GM23338 (cell line): ENCODE data around the gene C8A. TPM values are rescaled to one million over a fixed set of nuclear protein-coding genes. Genes with fewer than 3 reads are reported as not detected.

Source experiments
- ATAC-seq: fragments of 200-7000 bp; cut with Tn5 transposase; 3 replicates; pipeline ENCODE4 v1.9.1; 2020
- DNase-seq: peaks from one replicate; pipeline ENCODE4 v3.0.0-alpha.2; 2015; ENCODE audit warnings: low spot score
- H2AFZ ChIP-seq: fragments of 200-600 bp; sonication (generic); 2 replicates; pipeline ENCODE4 v1.8.0; 2016; ENCODE audit warnings: antibody characterized with exemption, mild to moderate bottlenecking, moderate library complexity
- H3F3A ChIP-seq: fragments of 200-600 bp; sonication (generic); replicated peaks from 2 replicates; pipeline ENCODE4 v1.8.0; 2017; ENCODE audit warnings: antibody characterized with exemption, mixed run types, low read depth
- H3K27ac ChIP-seq: fragments of 200-600 bp; sonication (generic); 2 replicates; pipeline ENCODE4 v1.6.1; 2016; ENCODE audit warnings: low read depth
- H3K27me3 ChIP-seq: fragments of 200-600 bp; sonication (generic); 2 replicates; pipeline ENCODE4 v1.8.0; 2016; ENCODE audit warnings: mild to moderate bottlenecking, mixed run types, moderate library complexity; ENCODE audit not compliant: insufficient read depth
- H3K36me3 ChIP-seq: fragments of 200-600 bp; sonication (generic); 2 replicates; pipeline ENCODE4 v1.8.0; 2016; ENCODE audit warnings: mild to moderate bottlenecking; ENCODE audit not compliant: insufficient read depth
- H3K4me1 ChIP-seq: fragments of 200-600 bp; sonication (generic); 2 replicates; pipeline ENCODE4 v1.8.0; 2016; ENCODE audit warnings: mild to moderate bottlenecking, moderate library complexity; ENCODE audit not compliant: insufficient read depth
- H3K4me2 ChIP-seq: fragments of 200-600 bp; sonication (generic); 2 replicates; pipeline ENCODE4 v1.7.1; 2017; ENCODE audit warnings: mixed run types
- H3K4me3 ChIP-seq: fragments of 200-600 bp; sonication (generic); 2 replicates; pipeline ENCODE4 v1.6.1; 2016; ENCODE audit warnings: mixed run types
- H3K79me2 ChIP-seq: fragments of 200-600 bp; sonication (generic); replicated peaks from 2 replicates; pipeline ENCODE4 v1.8.0; 2017; ENCODE audit warnings: mild to moderate bottlenecking; ENCODE audit not compliant: insufficient read depth
- H3K9me2 ChIP-seq: fragments of 200-600 bp; sonication (generic); 2 replicates; pipeline ENCODE4 v1.8.0; 2017; ENCODE audit not compliant: insufficient read depth
- H4K20me1 ChIP-seq: fragments of 200-600 bp; sonication (generic); replicated peaks from 2 replicates; pipeline ENCODE4 v1.8.0; 2017; ENCODE audit warnings: mild to moderate bottlenecking; ENCODE audit not compliant: insufficient read depth
- H3K27ac Mint-ChIP-seq: 2 replicates; pipeline ENCODE4 v1.8.0; 2020; ENCODE audit warnings: inconsistent platforms, mild to moderate bottlenecking, moderate library complexity, mixed read lengths
- H3K27me3 Mint-ChIP-seq: 3 replicates; pipeline ENCODE4 v1.8.0; 2022; ENCODE audit warnings: low read depth, mild to moderate bottlenecking, moderate library complexity, mixed read lengths, inconsistent platforms; ENCODE audit not compliant: insufficient read depth, poor library complexity
- H3K36me3 Mint-ChIP-seq: 3 replicates; pipeline ENCODE4 v1.8.0; 2021; ENCODE audit warnings: low read depth, mild to moderate bottlenecking, inconsistent platforms, moderate library complexity, mixed read lengths
- H3K4me1 Mint-ChIP-seq: 3 replicates; pipeline ENCODE4 v1.8.0; 2020; ENCODE audit warnings: mild to moderate bottlenecking, inconsistent platforms, mixed read lengths
- H3K4me3 Mint-ChIP-seq: 3 replicates; pipeline ENCODE4 v1.8.0; 2021; ENCODE audit warnings: moderate library complexity, mild to moderate bottlenecking, inconsistent platforms, mixed read lengths
- H3K9me3 Mint-ChIP-seq: 3 replicates; pipeline ENCODE4 v1.8.0; 2020; ENCODE audit warnings: moderate library complexity, mild to moderate bottlenecking, inconsistent platforms, mixed read lengths
- CREB1 ChIP-seq: fragments of 250-450 bp; sonication (Bioruptor Pico); IDR thresholded peaks from 2 replicates; pipeline ENCODE4 v1.5.0; 2020; ENCODE audit warnings: low read depth, mild to moderate bottlenecking, moderate library complexity
- CTCF ChIP-seq, 2 experiments: fragments of 200-600 bp in 1 of 2; sonication (generic) in 1 of 2; conservative IDR thresholded peaks; 2 replicates each; pipeline versions ENCODE4 v1.5.1 to v1.6.1; 2016 to 2017; ENCODE audit warnings: antibody characterized with exemption in 2 of 2, low read depth in 2 of 2, mild to moderate bottlenecking in 2 of 2, moderate library complexity in 1 of 2
- ETS1 ChIP-seq: IDR thresholded peaks from 2 replicates; pipeline ENCODE4 v1.6.1; 2016; ENCODE audit warnings: antibody characterized with exemption
- EZH2 ChIP-seq: fragments of 200-600 bp; sonication (generic); IDR thresholded peaks from one replicate; pipeline ENCODE4 v1.8.0; 2017; ENCODE audit warnings: antibody characterized with exemption, mild to moderate bottlenecking, low read depth; ENCODE audit not compliant: unreplicated experiment
- EZH2phosphoT487 ChIP-seq: fragments of 200-600 bp; sonication (generic); IDR thresholded peaks from one replicate; pipeline ENCODE4 v1.8.1; 2018; ENCODE audit warnings: antibody characterized with exemption; ENCODE audit not compliant: unreplicated experiment
- JUNB ChIP-seq: IDR thresholded peaks from one replicate; pipeline ENCODE4 v1.6.1; 2016; ENCODE audit warnings: antibody characterized with exemption; ENCODE audit not compliant: unreplicated experiment
- NANOG ChIP-seq: IDR thresholded peaks from 2 replicates; pipeline ENCODE4 v1.6.1; 2016; ENCODE audit warnings: antibody characterized with exemption, borderline replicate concordance
- POLR2AphosphoS5 ChIP-seq: IDR thresholded peaks from 2 replicates; pipeline ENCODE4 v1.6.1; 2016; ENCODE audit warnings: antibody characterized with exemption, low read depth
- REST ChIP-seq: IDR thresholded peaks from one replicate; pipeline ENCODE4 v1.6.1; 2018; ENCODE audit warnings: antibody characterized with exemption; ENCODE audit not compliant: unreplicated experiment
- STAT1 ChIP-seq: IDR thresholded peaks from one replicate; pipeline ENCODE4 v1.6.1; 2016; ENCODE audit warnings: antibody characterized with exemption; ENCODE audit not compliant: unreplicated experiment
- ZNF114 ChIP-seq: fragments of 250-450 bp; sonication (Bioruptor Pico); IDR thresholded peaks from 2 replicates; pipeline ENCODE4 v1.5.0; 2020; ENCODE audit warnings: mild to moderate bottlenecking, moderate library complexity
- ZNF331 ChIP-seq: fragments of 250-450 bp; sonication (Bioruptor Pico); IDR thresholded peaks from 2 replicates; pipeline ENCODE4 v1.5.0; 2020; ENCODE audit warnings: low read depth, mild to moderate bottlenecking, moderate library complexity
- ZNF462 ChIP-seq: fragments of 250-450 bp; sonication (Bioruptor Pico); IDR thresholded peaks from 2 replicates; pipeline ENCODE4 v1.5.0; 2020; ENCODE audit warnings: mild to moderate bottlenecking, moderate library complexity
- polyA plus RNA-seq: library from polyadenylated mRNA; unstranded; fragments of >200 nt; fragmentation: Nextera tagmentation; extraction: Ambion mirVana; gene quantifications from 2 replicates; pipeline ENCODE4 v1.2.1, GENCODE V29; 2016
- total RNA-seq: library from RNA; depleted of rRNA; stranded (reverse); fragments of >200 nt; shearing (Covaris generic); gene quantifications from 2 replicates; pipeline ENCODE4 v1.2.3, GENCODE V29; 2014

The C8A gene
- total and polyA plus RNA-seq, 2 experiments from 2014 or later = not detected

- H3K79me2 ChIP-seq = no peaks in the 10 kb centered on the region
- ATAC-seq (no peak), DNase-seq (no peak)
- no peak overlapping the region for H3K4me2 ChIP-seq
- no peaks in the 10 kb centered on the region for H3F3A ChIP-seq
- no peak overlapping the region for H3K4me3 ChIP-seq
- no peak overlapping the region for H3K27ac Mint-ChIP-seq
- no peaks in the 10 kb centered on the region for H3K36me3 Mint-ChIP-seq
- no peaks in the 10 kb centered on the region for H3K27me3 Mint-ChIP-seq
- no peak overlapping the region for H2AFZ ChIP-seq
- H3K27ac ChIP-seq = no peak overlapping the region
- TF ChIP-seq STAT1 = no peak
- no peak for TF ChIP-seq CTCF (conservative IDR thresholded peaks at IDR 0.05; ENCODE audit: low read depth in 2 of 2)
- no peak for TF ChIP-seq ETS1
- no peak for TF ChIP-seq POLR2AphosphoS5
- TF ChIP-seq NANOG = no peak
- TF ChIP-seq ZNF331 (CRISPR knock-in tag) = no peak
- no peak for TF ChIP-seq EZH2
- TF ChIP-seq JUNB = no peak
- TF ChIP-seq ZNF462 = no peak
- TF ChIP-seq EZH2phosphoT487 = no peak
- no peak for TF ChIP-seq CREB1 (CRISPR knock-in tag)
- no peak for TF ChIP-seq REST
- TF ChIP-seq ZNF114 = no peak
- H3K36me3 ChIP-seq = no peaks in the 10 kb centered on the region
- peaks cover 8% of the 10 kb centered on the region for H3K9me2 ChIP-seq
- H3K9me3 Mint-ChIP-seq = no peaks in the 10 kb centered on the region
- no peaks in the 10 kb centered on the region for H3K4me1 Mint-ChIP-seq
- no peaks in the 10 kb centered on the region for H3K4me1 ChIP-seq
- H3K27me3 ChIP-seq = no peaks in the 10 kb centered on the region
- H4K20me1 ChIP-seq = no peaks in the 10 kb centered on the region
- no peak overlapping the region for H3K4me3 Mint-ChIP-seq
Measured at GRCh38 chr1:56910441-56910985, 55.9 kb downstream of the C8A start.
